Kidney (tissue), 14 donors: ENCODE measurements around the gene LCE6A. TPM values are rescaled to one million over a fixed set of nuclear protein-coding genes. Genes with fewer than 3 reads are reported as not detected.

Source experiments
- DNase-seq, 5 donors: peaks; one replicate each; pipeline ENCODE4 v3.0.0-alpha.2; 2013 to 2020
- FAIRE-seq: peaks from 2 replicates; lab custom pipeline; 2012; peaks lifted over from hg19 to GRCh38; lab: Jason Lieb, UNC
- H3K27ac ChIP-seq, 2 donors: one replicate each; pipeline ENCODE4 v1.7.0; 2013; ENCODE audit warnings: low read depth in 2 of 2, low read length in 2 of 2, inconsistent platforms in 1 of 2
- H3K27me3 ChIP-seq: one replicate; pipeline ENCODE4 v1.7.1; 2013; ENCODE audit warnings: low read length, inconsistent platforms; ENCODE audit not compliant: control insufficient read depth, insufficient read depth
- H3K36me3 ChIP-seq, 3 donors: one replicate each; pipeline versions ENCODE4 v1.7.0 to v1.7.1; 2013; ENCODE audit warnings: low read length in 3 of 3, control low read depth in 1 of 3, inconsistent platforms in 1 of 3; ENCODE audit not compliant: insufficient read depth in 3 of 3, control insufficient read depth in 2 of 3
- H3K4me1 ChIP-seq, 3 donors: one replicate each; pipeline versions ENCODE4 v1.7.0 to v1.7.1; 2013; ENCODE audit warnings: low read length in 3 of 3, inconsistent platforms in 1 of 3, low read depth in 1 of 3; ENCODE audit not compliant: control insufficient read depth in 2 of 3, insufficient read depth in 2 of 3
- H3K4me3 ChIP-seq, 3 donors: one replicate each; pipeline versions ENCODE4 v1.7.0 to v1.8.1; 2013; ENCODE audit warnings: low read length in 3 of 3, control low read depth in 1 of 3, inconsistent platforms in 1 of 3
- H3K9ac ChIP-seq, 3 donors: one replicate each; pipeline versions ENCODE4 v1.7.0 to v1.7.1; 2013; ENCODE audit warnings: low read length in 3 of 3, control low read depth in 1 of 3, inconsistent platforms in 1 of 3
- H3K9me3 ChIP-seq, 3 donors: one replicate each; pipeline versions ENCODE4 v1.7.0 to v1.7.1; 2013; ENCODE audit warnings: low read length in 3 of 3, control low read depth in 1 of 3, inconsistent platforms in 1 of 3; ENCODE audit not compliant: control insufficient read depth in 2 of 3, insufficient read depth in 1 of 3
- intact Hi-C: fragments of 100-400 bp; cut with DNase I; formaldehyde crosslinking; loops from one replicate; pipeline ENCODE4 v1.11.1; 2022
- polyA plus RNA-seq: library from polyadenylated mRNA; stranded (reverse); fragments of 350-450 nt; fragmentation: Illumina TruSeq; extraction: RNeasy Lipid Tissue Mini Kit (QIAGEN cat#74804); gene quantifications from one replicate; pipeline ENCODE4 v1.2.3, GENCODE V29; 2014; ENCODE audit warnings: low read depth, low replicate concordance; ENCODE audit not compliant: insufficient read depth
- total RNA-seq: library from RNA; stranded (reverse); fragmentation: NEBNext Ultra II Directional; extraction: Animal tissue kit (Norgen Biotek cat#: 25700); gene quantifications from one replicate; pipeline ENCODE4 v1.2.1, GENCODE V29; 2021
- TF ChIP-seq, protein P1 (sequence below): IDR thresholded peaks from 3 replicates; pipeline ENCODE4 v1.5.1; 2012; ENCODE audit warnings: mild to moderate bottlenecking, moderate library complexity, borderline replicate concordance; ENCODE audit not compliant: insufficient read depth; ENCODE audit errors: extremely low read depth
- donor health status: control.
- donor health status: control.
- donor health status: control.
- donor health status: control.
- donor health status: control.
- donor health status: DM: yes; HTN: yes; CAD: no.
- donor health status: Normal renal cell carcinoma (clear cell type).

Gene LCE6A
- total and polyA plus RNA-seq, 2 donors from 2014 or later, result not detected

- H3K36me3 ChIP-seq, result no peaks in the 10 kb centered on the region
- no peak overlapping the region for H3K9ac ChIP-seq
- H3K4me1 ChIP-seq, result no peaks in the 10 kb centered on the region
- FAIRE-seq (no peak), DNase-seq (no peak)
- no peak overlapping the region for H3K4me3 ChIP-seq
- TF ChIP-seq, protein P1, sequence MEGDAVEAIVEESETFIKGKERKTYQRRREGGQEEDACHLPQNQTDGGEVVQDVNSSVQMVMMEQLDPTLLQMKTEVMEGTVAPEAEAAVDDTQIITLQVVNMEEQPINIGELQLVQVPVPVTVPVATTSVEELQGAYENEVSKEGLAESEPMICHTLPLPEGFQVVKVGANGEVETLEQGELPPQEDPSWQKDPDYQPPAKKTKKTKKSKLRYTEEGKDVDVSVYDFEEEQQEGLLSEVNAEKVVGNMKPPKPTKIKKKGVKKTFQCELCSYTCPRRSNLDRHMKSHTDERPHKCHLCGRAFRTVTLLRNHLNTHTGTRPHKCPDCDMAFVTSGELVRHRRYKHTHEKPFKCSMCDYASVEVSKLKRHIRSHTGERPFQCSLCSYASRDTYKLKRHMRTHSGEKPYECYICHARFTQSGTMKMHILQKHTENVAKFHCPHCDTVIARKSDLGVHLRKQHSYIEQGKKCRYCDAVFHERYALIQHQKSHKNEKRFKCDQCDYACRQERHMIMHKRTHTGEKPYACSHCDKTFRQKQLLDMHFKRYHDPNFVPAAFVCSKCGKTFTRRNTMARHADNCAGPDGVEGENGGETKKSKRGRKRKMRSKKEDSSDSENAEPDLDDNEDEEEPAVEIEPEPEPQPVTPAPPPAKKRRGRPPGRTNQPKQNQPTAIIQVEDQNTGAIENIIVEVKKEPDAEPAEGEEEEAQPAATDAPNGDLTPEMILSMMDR, result no peak
- H3K27ac ChIP-seq, result no peak overlapping the region
- no peaks in the 10 kb centered on the region for H3K27me3 ChIP-seq
- intact Hi-C loops, result no loop called here
- no peaks in the 10 kb centered on the region for H3K9me3 ChIP-seq
Observed at GRCh38 chr1:152884966-152885624, 42.4 kb downstream of the LCE6A start.

DNA sequence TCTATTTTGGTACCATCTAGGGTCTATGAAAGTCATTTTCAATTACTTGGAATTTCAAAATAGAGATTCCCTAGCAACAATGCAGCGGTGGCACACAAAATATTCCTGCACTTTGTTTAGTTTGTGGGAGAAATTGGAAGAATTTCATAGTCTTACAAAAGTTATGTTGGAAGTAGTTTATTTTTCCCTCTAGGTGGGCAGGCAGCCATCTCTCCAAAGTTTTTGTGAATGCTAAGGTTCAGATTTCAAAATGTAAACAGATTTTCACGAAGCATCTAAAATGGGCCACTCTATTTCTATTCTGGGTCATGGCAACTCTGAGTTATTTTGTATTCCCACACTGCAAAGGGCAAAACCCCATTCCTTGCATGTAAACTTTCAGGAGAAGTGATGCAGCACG lies 43.4 kb downstream of the LCE6A start:
- H3K36me3 ChIP-seq, result no peaks in the 10 kb centered on the region
- DNase-seq (no peak), FAIRE-seq (no peak)
- H3K9me3 ChIP-seq, result no peaks in the 10 kb centered on the region
- no peaks in the 10 kb centered on the region for H3K27me3 ChIP-seq
- TF ChIP-seq, protein P1, result no peak
- H3K4me1 ChIP-seq, result no peaks in the 10 kb centered on the region
- intact Hi-C loops, result no loop called here
- H3K4me3 ChIP-seq, result no peak overlapping the region
- no peak overlapping the region for H3K9ac ChIP-seq
- no peak overlapping the region for H3K27ac ChIP-seq

DNA sequence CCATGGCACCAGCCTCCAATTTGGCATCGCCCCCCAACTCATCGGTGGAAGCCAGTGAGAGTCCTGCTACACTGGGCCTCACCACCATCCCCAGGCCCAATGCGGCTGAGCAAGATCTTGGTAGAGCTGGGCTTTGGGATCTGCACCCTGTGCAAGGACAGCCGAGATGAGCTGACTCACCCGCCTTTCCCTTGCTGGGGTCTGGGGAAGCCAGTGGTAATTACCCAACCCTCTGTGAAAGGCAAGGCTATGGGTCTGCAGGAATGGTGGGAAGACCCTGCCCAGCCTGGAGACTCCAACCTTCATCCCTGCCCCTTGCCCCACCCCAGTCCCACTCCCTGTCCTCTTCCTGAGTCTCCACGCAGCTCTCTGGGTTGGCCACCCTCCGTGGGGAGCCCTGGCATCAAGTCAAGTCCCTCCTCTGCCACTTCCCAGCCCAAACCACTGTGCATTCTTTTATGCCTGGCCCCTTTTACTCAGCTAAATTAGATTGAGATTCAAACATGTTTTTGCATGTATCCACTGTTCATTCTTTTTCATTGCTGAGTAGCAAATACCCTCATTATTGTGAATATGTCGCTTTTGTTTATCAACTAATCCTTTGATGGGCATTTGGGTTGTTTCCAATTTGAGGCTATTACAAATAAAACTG lies 44.2 kb downstream of the LCE6A start:
- DNase-seq (no peak), FAIRE-seq (no peak)
- no peak overlapping the region for H3K27ac ChIP-seq
- intact Hi-C loops, result no loop called here
- no peaks in the 10 kb centered on the region for H3K4me1 ChIP-seq
- no peaks in the 10 kb centered on the region for H3K36me3 ChIP-seq
- H3K27me3 ChIP-seq, result no peaks in the 10 kb centered on the region
- H3K9ac ChIP-seq, result no peak overlapping the region
- no peaks in the 10 kb centered on the region for H3K9me3 ChIP-seq
- H3K4me3 ChIP-seq, result no peak overlapping the region
- TF ChIP-seq, protein P1, result no peak
